ENCODE measurements around the gene DDX27.
A peak's percentile ranks its signal among the peaks of the same experiment; 100 is the strongest.

The DDX27 gene

DNA sequence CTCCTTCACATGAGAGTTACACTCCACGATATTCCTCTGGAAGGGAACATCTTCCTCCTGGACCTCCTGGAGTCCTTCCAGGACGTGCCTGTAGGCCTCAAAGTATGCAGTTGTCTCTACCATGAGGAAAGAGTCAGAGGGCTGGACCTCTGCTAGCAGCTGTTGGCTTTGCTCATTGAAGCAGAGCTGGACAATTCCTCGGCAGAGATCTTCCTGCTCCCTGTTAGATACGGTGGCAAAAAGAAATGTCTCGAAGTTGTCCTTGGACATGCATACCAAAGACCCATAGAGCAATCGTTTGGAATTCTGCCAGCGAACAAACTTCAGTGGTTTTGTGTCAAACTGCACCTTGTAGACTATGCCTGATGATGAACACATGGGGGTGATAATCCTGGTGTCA, 51.0 kb downstream of the DDX27 start:
- DNase-seq (ENCODE audit: low read depth) = no peak
- TF ChIP-seq, protein P1, sequence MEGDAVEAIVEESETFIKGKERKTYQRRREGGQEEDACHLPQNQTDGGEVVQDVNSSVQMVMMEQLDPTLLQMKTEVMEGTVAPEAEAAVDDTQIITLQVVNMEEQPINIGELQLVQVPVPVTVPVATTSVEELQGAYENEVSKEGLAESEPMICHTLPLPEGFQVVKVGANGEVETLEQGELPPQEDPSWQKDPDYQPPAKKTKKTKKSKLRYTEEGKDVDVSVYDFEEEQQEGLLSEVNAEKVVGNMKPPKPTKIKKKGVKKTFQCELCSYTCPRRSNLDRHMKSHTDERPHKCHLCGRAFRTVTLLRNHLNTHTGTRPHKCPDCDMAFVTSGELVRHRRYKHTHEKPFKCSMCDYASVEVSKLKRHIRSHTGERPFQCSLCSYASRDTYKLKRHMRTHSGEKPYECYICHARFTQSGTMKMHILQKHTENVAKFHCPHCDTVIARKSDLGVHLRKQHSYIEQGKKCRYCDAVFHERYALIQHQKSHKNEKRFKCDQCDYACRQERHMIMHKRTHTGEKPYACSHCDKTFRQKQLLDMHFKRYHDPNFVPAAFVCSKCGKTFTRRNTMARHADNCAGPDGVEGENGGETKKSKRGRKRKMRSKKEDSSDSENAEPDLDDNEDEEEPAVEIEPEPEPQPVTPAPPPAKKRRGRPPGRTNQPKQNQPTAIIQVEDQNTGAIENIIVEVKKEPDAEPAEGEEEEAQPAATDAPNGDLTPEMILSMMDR (IDR thresholded peaks at IDR 0.05; ENCODE audit: low read depth, low read length, missing control alignments) = no peak
- no peak overlapping the region for H3K4me3 ChIP-seq (ENCODE audit: low read depth, low read length)

DNA sequence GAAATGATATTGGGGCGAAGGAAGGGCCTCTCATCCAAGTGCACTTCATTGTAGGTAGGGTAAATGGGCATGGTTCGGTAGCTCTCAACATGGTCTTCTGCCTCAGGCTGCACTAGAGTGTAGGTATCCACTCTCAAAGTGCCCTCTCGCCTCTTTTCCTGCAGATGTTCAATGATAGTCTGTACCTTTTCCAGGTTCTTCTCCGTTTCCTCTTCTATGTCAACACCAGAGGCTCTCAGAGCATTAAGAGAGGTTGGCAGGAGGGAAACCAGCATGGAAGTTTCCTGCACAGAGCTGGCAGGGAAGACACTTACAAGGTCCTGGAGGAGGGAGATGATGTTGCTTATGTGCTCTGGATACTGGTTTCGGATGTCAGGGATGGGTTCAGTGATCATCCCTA, 51.5 kb downstream of the DDX27 start:
- H3K4me3 ChIP-seq (ENCODE audit: low read depth, low read length) = no peak overlapping the region
- TF ChIP-seq, protein P1 (IDR thresholded peaks at IDR 0.05; ENCODE audit: low read depth, low read length, missing control alignments) = no peak
- no peak for DNase-seq (ENCODE audit: low read depth)

DNA sequence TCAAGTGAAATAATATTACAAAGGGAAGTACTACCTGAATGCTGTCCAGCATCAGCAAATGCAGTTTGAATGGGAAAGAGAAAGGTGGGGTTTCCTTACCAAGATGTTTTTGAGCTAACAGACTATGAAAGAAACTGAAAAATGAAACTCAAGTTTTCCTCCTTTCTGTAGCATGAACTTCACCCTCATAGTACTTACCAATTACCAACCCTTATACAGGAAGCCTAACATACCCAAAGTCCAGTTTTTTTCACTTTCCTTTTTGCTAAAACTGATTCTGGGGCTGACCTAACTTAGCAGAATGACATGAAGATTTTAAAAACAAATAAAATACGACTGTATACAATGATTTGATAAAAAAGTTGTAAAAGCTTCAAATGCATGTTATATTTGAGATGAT, 53.4 kb downstream of the DDX27 start:
- no peak overlapping the region for H3K4me3 ChIP-seq (ENCODE audit: low read depth, low read length)
- DNase-seq (ENCODE audit: low read depth) = peak; percentile 61

DNA sequence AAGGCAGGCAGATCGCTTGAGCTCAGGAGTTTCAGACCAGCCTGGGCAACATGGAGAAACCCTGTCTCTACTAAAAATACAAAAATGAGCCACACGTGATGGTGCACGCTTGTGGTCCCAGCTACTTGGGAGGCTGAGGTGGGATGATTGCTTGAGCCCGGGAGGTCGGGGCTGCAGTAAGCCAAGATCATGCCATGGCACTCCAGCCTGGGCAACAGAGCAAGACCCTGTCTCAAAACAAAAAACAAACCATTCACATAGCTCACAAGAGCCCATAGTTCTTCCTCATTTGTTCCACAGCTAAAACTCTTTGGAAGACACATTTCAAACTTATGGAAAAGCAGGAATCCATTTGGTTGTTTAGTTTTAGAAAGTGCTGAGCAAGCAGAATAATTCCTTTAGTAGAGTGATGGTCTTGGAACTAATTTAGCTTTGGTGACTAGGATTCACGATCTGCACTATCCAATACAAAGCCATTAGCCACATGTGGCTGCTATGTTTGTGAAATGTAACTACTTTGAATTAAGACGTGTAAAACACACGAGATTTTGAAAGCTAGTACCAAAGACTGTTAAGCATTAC, 54.6 kb downstream of the DDX27 start:
- TF ChIP-seq, protein P1 (IDR thresholded peaks at IDR 0.05; ENCODE audit: low read depth, low read length, missing control alignments) = no peak
- no peak overlapping the region for H3K4me3 ChIP-seq (ENCODE audit: low read depth, low read length)
- DNase-seq (ENCODE audit: low read depth) = no peak

More for the DNA sequence above, 53.4 kb downstream of the DDX27 start:
- TF ChIP-seq, protein P1 (IDR thresholded peaks at IDR 0.05; ENCODE audit: low read depth, low read length, missing control alignments) = no peak

DNA sequence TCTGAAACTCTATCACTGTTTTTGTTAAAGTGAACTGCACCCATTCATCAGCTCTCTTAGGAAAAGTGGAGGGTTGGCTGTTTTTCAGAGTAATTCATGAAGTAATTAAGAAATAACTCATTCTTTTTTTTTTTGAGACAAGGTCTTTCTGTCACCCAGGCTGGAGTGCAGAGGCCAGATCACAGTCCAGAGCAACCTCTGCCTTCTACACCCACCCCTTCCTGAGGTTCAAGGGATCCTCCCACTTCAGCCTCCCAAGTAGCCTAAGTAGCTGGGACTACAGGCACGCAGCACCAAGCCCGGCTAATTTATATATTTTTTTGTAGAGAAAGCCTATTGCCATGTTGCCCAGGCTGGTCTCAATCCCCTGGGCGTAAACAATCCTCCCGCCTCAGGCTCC, 56.0 kb downstream of the DDX27 start:
- H3K4me3 ChIP-seq (ENCODE audit: low read depth, low read length) = no peak overlapping the region; the same call in 1 of the 2 replicates
- no peak for DNase-seq (ENCODE audit: low read depth)
- TF ChIP-seq, protein P1 (IDR thresholded peaks at IDR 0.05; ENCODE audit: low read depth, low read length, missing control alignments) = no peak

DNA sequence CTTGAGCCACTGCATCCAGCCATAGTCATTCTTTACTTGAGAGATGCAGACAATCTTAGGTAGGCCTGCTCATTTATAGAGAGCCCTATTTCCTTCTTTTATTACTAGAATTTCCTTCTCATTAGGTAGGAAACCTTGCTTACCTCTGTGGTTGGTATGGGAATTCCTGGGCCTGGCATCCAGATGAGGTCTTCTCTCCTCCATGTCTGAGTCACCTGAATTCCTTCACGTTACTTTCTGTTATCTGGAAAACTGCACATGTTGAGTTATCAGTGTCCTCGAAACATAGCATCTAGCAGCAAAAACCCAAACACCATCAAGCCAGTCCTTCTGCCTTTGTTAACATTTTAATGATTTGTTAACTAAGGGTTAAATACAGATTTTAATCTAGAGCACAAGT, 56.4 kb downstream of the DDX27 start:
- TF ChIP-seq, protein P1 (IDR thresholded peaks at IDR 0.05; ENCODE audit: low read depth, low read length, missing control alignments) = no peak
- peak overlapping the region; percentile 87; the same call in 1 of the 2 replicates for H3K4me3 ChIP-seq (ENCODE audit: low read depth, low read length)

More for the DNA sequence above, 56.4 kb downstream of the DDX27 start:
- DNase-seq (ENCODE audit: low read depth) = no peak
